ENCODE results near the gene NOBOX. TPM values are rescaled to one million over a fixed set of nuclear protein-coding genes. Genes with fewer than 3 reads are reported as not detected.

The NOBOX gene
- total and polyA plus RNA-seq, 4 donors = not detected

- no peak for TF ChIP-seq FOXA2 (IDR thresholded peaks at IDR 0.05)
- TF ChIP-seq REST (IDR thresholded peaks at IDR 0.05) = no peak
- TF ChIP-seq EGR1 (IDR thresholded peaks at IDR 0.05; ENCODE audit: low read depth in 2 of 2) = no peak
- peak; percentile 91 to 92 for TF ChIP-seq RAD21 (IDR thresholded peaks at IDR 0.05)
- TF ChIP-seq CTCF (IDR thresholded peaks at IDR 0.05; ENCODE audit: low read depth, low read length, missing input control) = peak; percentile 75
- TF ChIP-seq JUND (IDR thresholded peaks at IDR 0.05) = no peak
- H3K9ac ChIP-seq (ENCODE audit: low read depth in 1 of 2, low read length in 2 of 2) = peak overlapping the region in 1 of 2 donors; percentile 36
- H3K4me3 ChIP-seq (ENCODE audit: low read depth in 1 of 3, low read length in 3 of 3) = no peak overlapping the region
- H3K36me3 ChIP-seq (ENCODE audit: control insufficient read depth in 4 of 4, insufficient read depth in 3 of 4, low read depth in 1 of 4, low read length in 3 of 4) = no peaks in the 10 kb centered on the region
- WGBS = 4% methylated on average over 8 of the region's 8 CpGs
- H3K27me3 ChIP-seq (ENCODE audit: control insufficient read depth in 4 of 4, insufficient read depth in 4 of 4, low read length in 3 of 4) = no peaks in the 10 kb centered on the region
- no peaks in the 10 kb centered on the region for H3K9me3 ChIP-seq (ENCODE audit: control insufficient read depth in 4 of 4, low read length in 3 of 4)
- H3K4me1 ChIP-seq (ENCODE audit: control insufficient read depth in 4 of 4, insufficient read depth in 4 of 4, low read length in 3 of 4) = peaks cover 0 to 6% (median 0%) of the 10 kb centered on the region in 4 donors
- no peak overlapping the region for H3K27ac ChIP-seq (ENCODE audit: low read depth in 1 of 2, low read length in 2 of 2)
- DNase-seq (ENCODE audit: low spot score) = no peak
Observed at GRCh38 chr7:144391823-144392255, 11.7 kb downstream of the NOBOX start.

- H3K27ac ChIP-seq (ENCODE audit: low read depth in 1 of 2, low read length in 2 of 2) = no peak overlapping the region
- DNase-seq (ENCODE audit: low spot score) = no peak
- no peak overlapping the region for H3K4me3 ChIP-seq (ENCODE audit: low read depth in 1 of 3, low read length in 3 of 3)
- H3K36me3 ChIP-seq (ENCODE audit: control insufficient read depth in 4 of 4, insufficient read depth in 3 of 4, low read depth in 1 of 4, low read length in 3 of 4) = no peaks in the 10 kb centered on the region
- H3K9me3 ChIP-seq (ENCODE audit: control insufficient read depth in 4 of 4, low read length in 3 of 4) = no peaks in the 10 kb centered on the region
- WGBS = 95% methylated on average over 4 of the region's 4 CpGs
- TF ChIP-seq RXRA (IDR thresholded peaks at IDR 0.05) = no peak
- TF ChIP-seq SP1 (IDR thresholded peaks at IDR 0.05) = no peak
- TF ChIP-seq RAD21 (IDR thresholded peaks at IDR 0.05) = no peak
- no peak for TF ChIP-seq HNF4A (conservative IDR thresholded peaks at IDR 0.05)
- TF ChIP-seq EGR1 (IDR thresholded peaks at IDR 0.05; ENCODE audit: low read depth in 2 of 2) = no peak
- TF ChIP-seq JUND (IDR thresholded peaks at IDR 0.05) = no peak
- TF ChIP-seq CTCF (IDR thresholded peaks at IDR 0.05; ENCODE audit: low read depth, low read length, missing input control) = no peak
- TF ChIP-seq ZBTB33 (IDR thresholded peaks at IDR 0.05) = no peak
- H3K4me1 ChIP-seq (ENCODE audit: control insufficient read depth in 4 of 4, insufficient read depth in 4 of 4, low read length in 3 of 4) = peaks cover 0 to 6% (median 0%) of the 10 kb centered on the region in 4 donors
- H3K9ac ChIP-seq (ENCODE audit: low read depth in 1 of 2, low read length in 2 of 2) = no peak overlapping the region
- no peaks in the 10 kb centered on the region for H3K27me3 ChIP-seq (ENCODE audit: control insufficient read depth in 4 of 4, insufficient read depth in 4 of 4, low read length in 3 of 4)
Observed at GRCh38 chr7:144391014-144391413, 12.5 kb downstream of the NOBOX start.
